ENCODE results near the gene STK38L.

- no peak for TF ChIP-seq CTCF (conservative IDR thresholded peaks at IDR 0.05 in 1 of 2, IDR thresholded peaks at IDR 0.05 in 1 of 2; ENCODE audit: low read depth in 1 of 2, low read length in 2 of 2)
- no peak for TF ChIP-seq EZH2 (IDR thresholded peaks at IDR 0.05; ENCODE audit: low read length, missing control alignments)
Measured at GRCh38 chr12:27253347-27253746, 9.3 kb downstream of the STK38L start.

Data from fibroblast of lung (primary cell).